HG03045 (cell line): ENCODE results near the gene RELN.
"Not testable (repeated sequence)": the region's sequence is repeated elsewhere in the genome, so short reads cannot be mapped to it uniquely, and the experiment has no call there.

Experiments
- ATAC-seq: cut with Tn5 transposase; IDR thresholded peaks from one replicate; pipeline ENCODE4 v1.9.1; 2021; ENCODE audit warnings: mild to moderate bottlenecking, moderate library complexity; ENCODE audit not compliant: unreplicated experiment

RELN gene

GRCh38 chr7:103857435-103857834, 132.0 kb downstream of the RELN start:
- ATAC-seq = no peak

- no peak for ATAC-seq
Measured at GRCh38 chr7:103856929-103857328, 132.5 kb downstream of the RELN start.

- no peak for ATAC-seq
Measured at GRCh38 chr7:103855671-103856070, 133.8 kb downstream of the RELN start.

- ATAC-seq = no peak
Measured at GRCh38 chr7:103854611-103855010, 134.8 kb downstream of the RELN start.

GRCh38 chr7:103851357-103851756, 138.1 kb downstream of the RELN start:
- no peak for ATAC-seq

- no peak for ATAC-seq
Measured at GRCh38 chr7:103843689-103844480, 145.6 kb downstream of the RELN start.

- no peak for ATAC-seq
Measured at GRCh38 chr7:103833401-103833800, 156.1 kb downstream of the RELN start.

- ATAC-seq = no peak
Measured at GRCh38 chr7:103832438-103832837, 157.0 kb downstream of the RELN start.

- no peak for ATAC-seq
Measured at GRCh38 chr7:103824251-103824650, 165.2 kb downstream of the RELN start.

- no peak for ATAC-seq
Measured at GRCh38 chr7:103823084-103823483, 166.4 kb downstream of the RELN start.

- ATAC-seq = no peak
Measured at GRCh38 chr7:103821092-103821491, 168.4 kb downstream of the RELN start.

GRCh38 chr7:103815972-103816371, 173.5 kb downstream of the RELN start:
- ATAC-seq = not testable (repeated sequence)

- ATAC-seq = no peak
Measured at GRCh38 chr7:103813970-103814369, 175.5 kb downstream of the RELN start.

GRCh38 chr7:103811997-103812396, 177.5 kb downstream of the RELN start:
- no peak for ATAC-seq

- ATAC-seq = no peak
Measured at GRCh38 chr7:103811290-103811689, 178.2 kb downstream of the RELN start.

- ATAC-seq = no peak
Measured at GRCh38 chr7:103810112-103810744, 179.2 kb downstream of the RELN start.

- no peak for ATAC-seq
Measured at GRCh38 chr7:103809229-103809994, 180.0 kb downstream of the RELN start.

- ATAC-seq = no peak
Measured at GRCh38 chr7:103805346-103805745, 184.1 kb downstream of the RELN start.

GRCh38 chr7:103803631-103804030, 185.8 kb downstream of the RELN start:
- ATAC-seq = no peak

- ATAC-seq = no peak
Measured at GRCh38 chr7:103799298-103799697, 190.2 kb downstream of the RELN start.

- no peak for ATAC-seq
Measured at GRCh38 chr7:103797647-103798307, 191.7 kb downstream of the RELN start.
